GM23338 (cell line): ENCODE measurements around the gene SPC24. TPM values are rescaled to one million over a fixed set of nuclear protein-coding genes. Genes with fewer than 3 reads are reported as not detected.

Source experiments
- ATAC-seq: fragments of 200-7000 bp; cut with Tn5 transposase; 3 replicates; pipeline ENCODE4 v1.9.1; 2020
- DNase-seq: peaks from one replicate; pipeline ENCODE4 v3.0.0-alpha.2; 2015; ENCODE audit warnings: low spot score
- H2AFZ ChIP-seq: fragments of 200-600 bp; sonication (generic); 2 replicates; pipeline ENCODE4 v1.8.0; 2016; ENCODE audit warnings: antibody characterized with exemption, mild to moderate bottlenecking, moderate library complexity
- H3F3A ChIP-seq: fragments of 200-600 bp; sonication (generic); replicated peaks from 2 replicates; pipeline ENCODE4 v1.8.0; 2017; ENCODE audit warnings: antibody characterized with exemption, mixed run types, low read depth
- H3K27ac ChIP-seq: fragments of 200-600 bp; sonication (generic); 2 replicates; pipeline ENCODE4 v1.6.1; 2016; ENCODE audit warnings: low read depth
- H3K27me3 ChIP-seq: fragments of 200-600 bp; sonication (generic); 2 replicates; pipeline ENCODE4 v1.8.0; 2016; ENCODE audit warnings: mild to moderate bottlenecking, mixed run types, moderate library complexity; ENCODE audit not compliant: insufficient read depth
- H3K36me3 ChIP-seq: fragments of 200-600 bp; sonication (generic); 2 replicates; pipeline ENCODE4 v1.8.0; 2016; ENCODE audit warnings: mild to moderate bottlenecking; ENCODE audit not compliant: insufficient read depth
- H3K4me1 ChIP-seq: fragments of 200-600 bp; sonication (generic); 2 replicates; pipeline ENCODE4 v1.8.0; 2016; ENCODE audit warnings: mild to moderate bottlenecking, moderate library complexity; ENCODE audit not compliant: insufficient read depth
- H3K4me2 ChIP-seq: fragments of 200-600 bp; sonication (generic); 2 replicates; pipeline ENCODE4 v1.7.1; 2017; ENCODE audit warnings: mixed run types
- H3K4me3 ChIP-seq: fragments of 200-600 bp; sonication (generic); 2 replicates; pipeline ENCODE4 v1.6.1; 2016; ENCODE audit warnings: mixed run types
- H3K79me2 ChIP-seq: fragments of 200-600 bp; sonication (generic); replicated peaks from 2 replicates; pipeline ENCODE4 v1.8.0; 2017; ENCODE audit warnings: mild to moderate bottlenecking; ENCODE audit not compliant: insufficient read depth
- H3K9me2 ChIP-seq: fragments of 200-600 bp; sonication (generic); 2 replicates; pipeline ENCODE4 v1.8.0; 2017; ENCODE audit not compliant: insufficient read depth
- H4K20me1 ChIP-seq: fragments of 200-600 bp; sonication (generic); replicated peaks from 2 replicates; pipeline ENCODE4 v1.8.0; 2017; ENCODE audit warnings: mild to moderate bottlenecking; ENCODE audit not compliant: insufficient read depth
- H3K27ac Mint-ChIP-seq: 2 replicates; pipeline ENCODE4 v1.8.0; 2020; ENCODE audit warnings: inconsistent platforms, mild to moderate bottlenecking, moderate library complexity, mixed read lengths
- H3K27me3 Mint-ChIP-seq: 3 replicates; pipeline ENCODE4 v1.8.0; 2022; ENCODE audit warnings: low read depth, mild to moderate bottlenecking, moderate library complexity, mixed read lengths, inconsistent platforms; ENCODE audit not compliant: insufficient read depth, poor library complexity
- H3K36me3 Mint-ChIP-seq: 3 replicates; pipeline ENCODE4 v1.8.0; 2021; ENCODE audit warnings: low read depth, mild to moderate bottlenecking, inconsistent platforms, moderate library complexity, mixed read lengths
- H3K4me1 Mint-ChIP-seq: 3 replicates; pipeline ENCODE4 v1.8.0; 2020; ENCODE audit warnings: mild to moderate bottlenecking, inconsistent platforms, mixed read lengths
- H3K4me3 Mint-ChIP-seq: 3 replicates; pipeline ENCODE4 v1.8.0; 2021; ENCODE audit warnings: moderate library complexity, mild to moderate bottlenecking, inconsistent platforms, mixed read lengths
- H3K9me3 Mint-ChIP-seq: 3 replicates; pipeline ENCODE4 v1.8.0; 2020; ENCODE audit warnings: moderate library complexity, mild to moderate bottlenecking, inconsistent platforms, mixed read lengths
- CREB1 ChIP-seq: fragments of 250-450 bp; sonication (Bioruptor Pico); IDR thresholded peaks from 2 replicates; pipeline ENCODE4 v1.5.0; 2020; ENCODE audit warnings: low read depth, mild to moderate bottlenecking, moderate library complexity
- ETS1 ChIP-seq: IDR thresholded peaks from 2 replicates; pipeline ENCODE4 v1.6.1; 2016; ENCODE audit warnings: antibody characterized with exemption
- EZH2phosphoT487 ChIP-seq: fragments of 200-600 bp; sonication (generic); IDR thresholded peaks from one replicate; pipeline ENCODE4 v1.8.1; 2018; ENCODE audit warnings: antibody characterized with exemption; ENCODE audit not compliant: unreplicated experiment
- JUNB ChIP-seq: IDR thresholded peaks from one replicate; pipeline ENCODE4 v1.6.1; 2016; ENCODE audit warnings: antibody characterized with exemption; ENCODE audit not compliant: unreplicated experiment
- NANOG ChIP-seq: IDR thresholded peaks from 2 replicates; pipeline ENCODE4 v1.6.1; 2016; ENCODE audit warnings: antibody characterized with exemption, borderline replicate concordance
- POLR2AphosphoS5 ChIP-seq: IDR thresholded peaks from 2 replicates; pipeline ENCODE4 v1.6.1; 2016; ENCODE audit warnings: antibody characterized with exemption, low read depth
- REST ChIP-seq: IDR thresholded peaks from one replicate; pipeline ENCODE4 v1.6.1; 2018; ENCODE audit warnings: antibody characterized with exemption; ENCODE audit not compliant: unreplicated experiment
- STAT1 ChIP-seq: IDR thresholded peaks from one replicate; pipeline ENCODE4 v1.6.1; 2016; ENCODE audit warnings: antibody characterized with exemption; ENCODE audit not compliant: unreplicated experiment
- ZNF114 ChIP-seq: fragments of 250-450 bp; sonication (Bioruptor Pico); IDR thresholded peaks from 2 replicates; pipeline ENCODE4 v1.5.0; 2020; ENCODE audit warnings: mild to moderate bottlenecking, moderate library complexity
- ZNF331 ChIP-seq: fragments of 250-450 bp; sonication (Bioruptor Pico); IDR thresholded peaks from 2 replicates; pipeline ENCODE4 v1.5.0; 2020; ENCODE audit warnings: low read depth, mild to moderate bottlenecking, moderate library complexity
- polyA plus RNA-seq: library from polyadenylated mRNA; unstranded; fragments of >200 nt; fragmentation: Nextera tagmentation; extraction: Ambion mirVana; gene quantifications from 2 replicates; pipeline ENCODE4 v1.2.1, GENCODE V29; 2016
- total RNA-seq: library from RNA; depleted of rRNA; stranded (reverse); fragments of >200 nt; shearing (Covaris generic); gene quantifications from 2 replicates; pipeline ENCODE4 v1.2.3, GENCODE V29; 2014

SPC24 gene
- total and polyA plus RNA-seq, 2 experiments from 2014 or later = 38.7 to 40.6 TPM

- TF ChIP-seq EZH2phosphoT487 (no peak), CREB1 (CRISPR knock-in tag) (no peak), ETS1 (no peak), ZNF331 (CRISPR knock-in tag) (no peak)
Observed at GRCh38 chr19:11151181-11151580, 4.4 kb downstream of the SPC24 start (continued).

- Mint-ChIP-seq H3K27ac (no peak overlapping the region), H3K4me3 (no peak overlapping the region), H3K36me3 (peaks cover 58% of the 10 kb centered on the region), H3K9me3 (no peaks in the 10 kb centered on the region), H3K4me1 (peaks cover 9% of the 10 kb centered on the region), H3K27me3 (peaks cover 1% of the 10 kb centered on the region)
- ATAC-seq (no peak), DNase-seq (no peak)
- Histone ChIP-seq H3K36me3 (peaks cover 14% of the 10 kb centered on the region), H2AFZ (no peak overlapping the region), H3F3A (peaks cover 23% of the 10 kb centered on the region), H3K4me3 (no peak overlapping the region), H3K9me2 (no peaks in the 10 kb centered on the region), H3K79me2 (peaks cover 15% of the 10 kb centered on the region), H3K27ac (no peak overlapping the region), H3K4me1 (peaks cover 11% of the 10 kb centered on the region), H3K27me3 (no peaks in the 10 kb centered on the region), H4K20me1 (peaks cover 3% of the 10 kb centered on the region), H3K4me2 (no peak overlapping the region)
- no peak for TF ChIP-seq REST
- no peak for TF ChIP-seq STAT1
- no peak for TF ChIP-seq NANOG
- TF ChIP-seq POLR2AphosphoS5 = no peak
Observed at GRCh38 chr19:11148001-11148400, 7.6 kb downstream of the SPC24 start.

- Histone ChIP-seq H3K27me3 (no peaks in the 10 kb centered on the region), H3K9me2 (no peaks in the 10 kb centered on the region), H3K36me3 (peaks cover 14% of the 10 kb centered on the region), H3K79me2 (0 out of 2 replicates have a peak, but pooled peaks cover under 1% of the 10 kb centered on the region), H3K27ac (no peak overlapping the region), H3K4me3 (no peak overlapping the region), H4K20me1 (peaks cover 3% of the 10 kb centered on the region), H3K4me2 (no peak overlapping the region), H3F3A (peaks cover 33% of the 10 kb centered on the region), H2AFZ (no peak overlapping the region), H3K4me1 (peaks cover 26% of the 10 kb centered on the region)
- DNase-seq (no peak), ATAC-seq (no peak)
- H3K27me3 Mint-ChIP-seq = peaks cover 6% of the 10 kb centered on the region
- H3K9me3 Mint-ChIP-seq = no peaks in the 10 kb centered on the region
- H3K27ac Mint-ChIP-seq = no peak overlapping the region
- H3K4me1 Mint-ChIP-seq = peaks cover 14% of the 10 kb centered on the region
- H3K4me3 Mint-ChIP-seq = no peak overlapping the region
- peaks cover 43% of the 10 kb centered on the region for H3K36me3 Mint-ChIP-seq
- no peak for TF ChIP-seq CREB1 (CRISPR knock-in tag)
- no peak for TF ChIP-seq ZNF114 (CRISPR knock-in tag)
- no peak for TF ChIP-seq STAT1
- TF ChIP-seq NANOG = no peak
- no peak for TF ChIP-seq JUNB
- TF ChIP-seq ZNF331 (CRISPR knock-in tag) = no peak
- TF ChIP-seq EZH2phosphoT487 = no peak
Observed at GRCh38 chr19:11145536-11145924, 10.1 kb downstream of the SPC24 start.
